WTC11 (cell line): ENCODE results near the gene IRX3.

ENCODE experiments used
- AR ChIP-seq: fragments of 250-450 bp; sonication (Bioruptor Pico); IDR thresholded peaks from 2 replicates; pipeline ENCODE4 v1.9.0; 2021; ENCODE audit warnings: mild to moderate bottlenecking
- ATF3 ChIP-seq: sonication (generic); formaldehyde crosslinking; conservative IDR thresholded peaks from 2 replicates; pipeline ENCODE4 v1.8.1; 2022; ENCODE audit warnings: mild to moderate bottlenecking, missing genetic modification reagents
- CREB1 ChIP-seq: sonication (generic); formaldehyde crosslinking; IDR thresholded peaks from 2 replicates; pipeline ENCODE4 v1.8.0; 2023; ENCODE audit warnings: mild to moderate bottlenecking, missing genetic modification reagents
- CTCF ChIP-seq: fragments of 200-600 bp; IDR thresholded peaks from 2 replicates; pipeline ENCODE4 v1.8.0; 2022; ENCODE audit warnings: antibody characterized with exemption
- GABPB1 ChIP-seq: sonication (generic); formaldehyde crosslinking; IDR thresholded peaks from 2 replicates; pipeline ENCODE4 v1.8.1; 2023; ENCODE audit warnings: mild to moderate bottlenecking, missing genetic modification reagents
- MAX ChIP-seq: sonication (generic); formaldehyde crosslinking; IDR thresholded peaks from 2 replicates; pipeline ENCODE4 v1.8.0; 2022; ENCODE audit warnings: mild to moderate bottlenecking, missing genetic modification reagents
- NFYB ChIP-seq: sonication (generic); formaldehyde crosslinking; conservative IDR thresholded peaks from 2 replicates; pipeline ENCODE4 v1.8.0; 2022; ENCODE audit warnings: low read depth, missing genetic modification reagents
- NR3C1 ChIP-seq: sonication (generic); formaldehyde crosslinking; conservative IDR thresholded peaks from 2 replicates; pipeline ENCODE4 v1.8.1; 2023; ENCODE audit warnings: low read depth, mild to moderate bottlenecking, missing genetic modification reagents
- ZNF121 ChIP-seq: sonication (generic); formaldehyde crosslinking; IDR thresholded peaks from 2 replicates; pipeline ENCODE4 v1.8.0; 2023; ENCODE audit warnings: missing genetic modification reagents

GRCh38 chr16:54273566-54273965 lies 13.0 kb downstream of the IRX3 start:
- TF ChIP-seq NFYB (no peak), CREB1 (no peak), ATF3 (CRISPR knock-in tag) (no peak), CTCF (no peak), NR3C1 (CRISPR knock-in tag) (no peak), AR (CRISPR knock-in tag) (no peak), GABPB1 (CRISPR knock-in tag) (no peak), MAX (CRISPR knock-in tag) (no peak), ZNF121 (no peak)
